ENCODE results near the gene DHRS4L2.

DHRS4L2 gene

GRCh38 chr14:24053548-24054323 lies 65.0 kb downstream of the DHRS4L2 start:
- no peaks in the 10 kb centered on the region for H3K79me2 ChIP-seq (ENCODE audit: insufficient read depth, low read depth)
- no peaks in the 10 kb centered on the region for H4K20me1 ChIP-seq (ENCODE audit: insufficient read depth)
- peaks cover 16% of the 10 kb centered on the region; the same call in 1 of the 2 replicates for H3K27me3 ChIP-seq (ENCODE audit: insufficient read depth, low read depth)
- H2AFZ ChIP-seq (ENCODE audit: low read depth): no peak overlapping the region
- TF ChIP-seq CTCF (conservative IDR thresholded peaks at IDR 0.05; ENCODE audit: low read depth, low read length): no peak
- H3K36me3 ChIP-seq (ENCODE audit: insufficient read depth): no peaks in the 10 kb centered on the region
- H3K9ac ChIP-seq: no peak overlapping the region
- H3K4me1 ChIP-seq (ENCODE audit: low read depth, poor library complexity, severe bottlenecking): no peaks in the 10 kb centered on the region
- no peak overlapping the region for H3K27ac ChIP-seq
- H3K4me3 ChIP-seq (IDR thresholded peaks at IDR 0.05; ENCODE audit: insufficient read depth, low read depth, low read length): no peak overlapping the region
- no peak overlapping the region for H3K4me2 ChIP-seq

DNA sequence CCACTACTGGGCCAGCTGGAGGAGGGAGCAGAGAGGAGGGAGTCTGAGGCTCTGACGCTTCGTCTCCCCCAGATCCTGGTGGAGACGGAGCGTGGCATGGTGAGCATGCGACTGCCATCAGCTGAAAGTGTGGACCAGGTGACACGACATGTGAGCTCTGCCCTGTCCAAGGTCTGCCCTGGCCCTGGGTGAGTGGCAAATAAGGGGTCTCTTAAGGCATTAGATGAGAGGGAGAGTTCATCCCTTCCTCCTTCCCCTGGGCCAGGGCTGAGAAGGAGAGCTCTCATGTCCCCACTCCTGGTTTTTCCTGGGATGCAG lies 65.6 kb downstream of the DHRS4L2 start:
- Histone ChIP-seq H3K79me2 (ENCODE audit: insufficient read depth, low read depth) (no peaks in the 10 kb centered on the region), H3K4me3 (IDR thresholded peaks at IDR 0.05; ENCODE audit: insufficient read depth, low read depth, low read length) (no peak overlapping the region), H3K4me2 (no peak overlapping the region), H3K36me3 (ENCODE audit: insufficient read depth) (no peaks in the 10 kb centered on the region), H4K20me1 (ENCODE audit: insufficient read depth) (no peaks in the 10 kb centered on the region), H3K4me1 (ENCODE audit: low read depth, poor library complexity, severe bottlenecking) (no peaks in the 10 kb centered on the region), H3K27me3 (ENCODE audit: insufficient read depth, low read depth) (peaks cover 16% of the 10 kb centered on the region; the same call in 1 of the 2 replicates), H3K9ac (no peak overlapping the region), H2AFZ (ENCODE audit: low read depth) (no peak overlapping the region), H3K27ac (no peak overlapping the region)
- no peak for TF ChIP-seq CTCF (conservative IDR thresholded peaks at IDR 0.05; ENCODE audit: low read depth, low read length)

- Histone ChIP-seq H3K79me2 (ENCODE audit: insufficient read depth, low read depth) (no peaks in the 10 kb centered on the region), H3K9ac (no peak overlapping the region), H3K27ac (no peak overlapping the region), H3K36me3 (ENCODE audit: insufficient read depth) (no peaks in the 10 kb centered on the region), H3K4me3 (IDR thresholded peaks at IDR 0.05; ENCODE audit: insufficient read depth, low read depth, low read length) (no peak overlapping the region), H2AFZ (ENCODE audit: low read depth) (no peak overlapping the region), H4K20me1 (ENCODE audit: insufficient read depth) (no peaks in the 10 kb centered on the region), H3K4me2 (no peak overlapping the region), H3K27me3 (ENCODE audit: insufficient read depth, low read depth) (peaks cover 16% of the 10 kb centered on the region; the same call in 1 of the 2 replicates), H3K4me1 (ENCODE audit: low read depth, poor library complexity, severe bottlenecking) (no peaks in the 10 kb centered on the region)
- no peak for TF ChIP-seq CTCF (conservative IDR thresholded peaks at IDR 0.05; ENCODE audit: low read depth, low read length)
Measured at GRCh38 chr14:24054646-24055045, 65.9 kb downstream of the DHRS4L2 start.
